ENCODE data around the gene TMEM258.

GRCh38 chr11:61761440-61762222 lies 30.8 kb downstream of the TMEM258 start:
- TF ChIP-seq ZFP1 (CRISPR knock-in tag; IDR thresholded peaks at IDR 0.05) (no peak), RFX7 (CRISPR knock-in tag; IDR thresholded peaks at IDR 0.05) (no peak), EP300 (IDR thresholded peaks at IDR 0.05; ENCODE audit: low read length) (no peak), SREBF2 (CRISPR knock-in tag; IDR thresholded peaks at IDR 0.05) (no peak), ZZZ3 (IDR thresholded peaks at IDR 0.05) (no peak)

Measured in K562 (cell line).